Measurements from ENCODE around the gene ASTN2.
"Not testable (repeated sequence)": the region's sequence is repeated elsewhere in the genome, so short reads cannot be mapped to it uniquely, and the experiment has no call there.

ASTN2 gene

DNA sequence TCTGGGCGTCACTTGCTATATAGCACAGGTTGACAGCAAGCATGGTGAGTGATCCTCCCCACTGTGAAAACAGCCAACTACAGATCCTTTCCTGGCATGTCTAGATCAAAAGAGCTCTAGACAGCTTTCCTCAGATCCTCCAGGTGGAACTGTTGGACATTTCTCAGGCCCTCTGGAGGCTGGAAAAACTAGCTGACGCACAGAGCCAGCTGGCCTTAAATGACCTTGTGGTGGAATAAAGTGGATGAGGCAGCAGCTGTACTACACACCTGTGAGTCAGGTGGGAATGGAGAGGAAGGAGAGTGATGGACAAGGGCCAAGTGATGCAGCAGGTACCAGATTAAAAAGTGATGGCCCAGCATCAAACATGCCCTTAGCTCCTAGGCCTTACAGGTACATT lies 555.1 kb downstream of the ASTN2 start:
- DNase-seq (ENCODE audit: low read depth), result no peak

DNA sequence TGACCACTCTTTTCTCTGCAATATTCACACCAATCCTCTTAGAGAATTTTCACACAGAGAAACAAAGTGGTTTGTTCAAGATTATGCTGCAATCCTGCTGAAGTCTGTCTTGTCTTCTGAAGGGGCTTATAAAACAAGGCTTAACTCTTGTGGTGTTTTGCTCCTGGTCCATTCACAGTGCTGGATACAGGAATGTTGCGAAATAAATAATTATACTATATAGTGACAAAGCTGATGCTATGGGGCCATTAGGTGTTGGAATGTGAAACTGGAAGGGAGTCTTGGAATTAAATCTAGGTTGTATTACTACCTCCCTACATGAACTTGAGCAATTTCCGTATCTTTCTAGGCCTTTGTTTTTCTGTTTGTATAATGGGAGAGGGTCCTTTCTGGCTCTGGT lies 557.5 kb downstream of the ASTN2 start:
- DNase-seq (ENCODE audit: low read depth), result no peak

DNA sequence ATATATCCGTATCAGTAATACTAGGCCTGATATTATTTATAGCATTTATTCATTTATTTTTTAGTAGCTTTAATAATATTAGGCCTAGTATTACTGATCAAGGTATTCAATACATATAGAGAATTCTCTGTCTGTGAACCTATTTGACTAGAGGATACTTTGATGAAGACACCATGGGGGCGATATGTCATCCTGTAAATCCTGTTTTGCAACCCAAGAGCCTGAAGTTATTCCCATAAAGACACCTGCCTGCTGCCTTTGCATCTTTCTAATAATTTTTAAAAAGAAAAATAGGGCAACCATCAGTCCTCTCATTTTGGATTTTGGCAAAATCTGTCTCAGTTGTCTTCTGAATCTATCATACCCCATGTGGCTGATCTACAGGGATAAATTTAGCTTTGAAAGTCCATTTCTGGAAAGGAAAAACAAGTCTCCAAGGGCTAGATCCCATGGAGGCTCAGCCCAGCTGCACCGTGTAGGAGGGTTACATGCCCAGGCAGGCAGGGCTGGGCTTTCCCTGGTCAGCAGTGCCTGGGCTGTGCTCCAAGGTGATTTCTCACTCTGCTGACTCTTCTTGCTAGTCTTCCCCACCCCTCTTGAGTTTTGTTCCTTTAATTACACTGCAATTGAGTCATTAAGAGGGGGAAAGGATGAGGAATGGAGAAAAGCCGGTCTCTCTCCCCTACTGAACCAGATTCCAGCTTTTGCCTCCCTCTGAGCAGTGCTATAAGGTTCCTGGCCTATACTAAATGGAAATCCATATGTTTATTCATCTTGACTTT lies 558.8 kb downstream of the ASTN2 start:
- DNase-seq (ENCODE audit: low read depth), result no peak

DNA sequence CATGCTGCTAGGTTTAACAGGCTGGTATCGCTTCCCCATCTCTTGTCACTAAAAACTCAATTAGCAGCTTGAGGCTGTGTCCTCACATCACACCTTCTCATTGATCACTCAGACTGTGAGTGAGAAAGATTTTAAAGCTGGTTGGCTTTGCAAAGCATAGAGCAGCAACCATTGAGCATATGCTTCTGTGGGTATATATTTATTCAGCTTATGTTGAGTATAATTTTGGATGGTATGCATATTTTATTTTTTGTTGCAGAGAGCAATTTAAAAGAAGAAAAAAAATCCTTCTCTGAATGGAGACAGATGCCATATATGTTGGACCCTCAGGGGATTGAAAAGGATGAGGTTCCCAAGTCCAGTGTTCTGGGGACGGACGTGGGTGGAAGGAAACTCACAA lies 565.1 kb downstream of the ASTN2 start:
- DNase-seq (ENCODE audit: low read depth), result no peak

DNA sequence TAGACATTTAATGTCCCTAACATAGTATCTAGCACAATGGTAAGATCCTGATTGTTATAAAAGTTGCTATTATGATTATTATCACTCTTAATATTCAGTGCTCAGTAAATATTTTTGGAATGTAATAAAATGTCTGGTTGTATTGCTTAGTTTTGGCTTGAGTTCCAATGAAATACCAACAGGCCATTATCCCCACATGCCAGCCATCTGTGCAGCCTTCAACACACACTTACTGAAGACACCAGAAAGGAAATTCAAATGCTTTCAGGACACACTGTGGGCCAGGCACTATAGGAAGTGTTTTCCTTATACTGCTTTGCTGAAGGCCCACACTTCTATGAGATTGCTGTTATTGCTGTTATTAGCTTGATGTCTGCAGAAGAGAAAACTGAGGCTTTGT lies 570.2 kb downstream of the ASTN2 start:
- no peak for DNase-seq (ENCODE audit: low read depth)

DNA sequence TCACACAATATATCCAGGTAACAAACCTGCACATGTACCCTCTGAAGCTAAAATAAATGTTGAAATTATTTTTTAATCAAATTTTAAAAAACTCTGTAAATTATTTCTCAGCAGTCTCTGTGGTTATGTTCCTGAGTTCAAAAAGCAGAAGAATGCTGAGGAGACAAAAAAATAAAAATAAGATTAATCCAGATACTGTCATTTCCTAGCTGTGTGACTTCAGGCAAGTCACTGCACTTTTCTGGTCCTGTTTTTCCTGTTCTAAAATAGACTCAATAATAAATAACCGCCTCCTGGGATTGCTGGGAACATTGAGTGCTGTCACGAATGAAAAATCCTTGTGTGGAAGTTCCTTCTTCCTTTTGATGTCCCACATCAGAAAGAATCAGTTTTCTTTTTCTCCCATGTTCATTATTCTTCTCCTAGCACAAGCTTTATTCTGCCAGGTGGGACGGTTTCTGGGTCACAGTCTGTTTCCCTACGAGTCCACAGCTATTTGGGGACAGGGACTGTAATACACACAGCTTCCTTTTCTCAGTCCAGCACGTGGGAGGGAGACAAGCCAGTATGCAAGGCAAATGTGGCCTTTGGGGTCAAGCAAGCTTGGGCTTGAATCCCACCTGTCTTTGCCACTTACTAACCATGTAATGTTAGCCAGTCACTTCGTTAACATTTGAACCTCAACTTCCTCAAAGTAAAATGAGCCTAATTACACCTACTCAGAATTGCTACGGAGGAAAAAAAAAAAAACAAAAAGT lies 570.8 kb downstream of the ASTN2 start:
- no peak for DNase-seq (ENCODE audit: low read depth)

DNA sequence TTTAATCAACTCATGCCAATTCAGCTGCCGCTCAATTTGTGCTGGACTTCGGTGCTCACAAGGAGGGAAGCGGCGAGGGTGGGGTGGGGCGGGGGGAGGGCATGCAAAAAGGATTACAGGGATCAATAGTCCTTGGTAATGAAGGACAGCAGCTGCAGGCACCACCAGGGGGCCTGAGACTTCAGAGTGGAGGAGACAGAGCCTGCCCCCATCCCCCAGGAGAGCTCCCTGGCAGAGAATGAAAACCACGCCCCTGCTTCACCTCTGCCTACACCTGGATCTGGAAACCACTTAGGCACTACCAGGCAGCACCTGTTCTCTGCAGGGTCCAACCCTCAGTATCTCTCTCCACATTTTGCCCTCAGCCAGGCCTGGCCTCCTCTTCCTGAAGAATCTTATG lies 572.2 kb downstream of the ASTN2 start:
- DNase-seq (ENCODE audit: low read depth), result no peak

DNA sequence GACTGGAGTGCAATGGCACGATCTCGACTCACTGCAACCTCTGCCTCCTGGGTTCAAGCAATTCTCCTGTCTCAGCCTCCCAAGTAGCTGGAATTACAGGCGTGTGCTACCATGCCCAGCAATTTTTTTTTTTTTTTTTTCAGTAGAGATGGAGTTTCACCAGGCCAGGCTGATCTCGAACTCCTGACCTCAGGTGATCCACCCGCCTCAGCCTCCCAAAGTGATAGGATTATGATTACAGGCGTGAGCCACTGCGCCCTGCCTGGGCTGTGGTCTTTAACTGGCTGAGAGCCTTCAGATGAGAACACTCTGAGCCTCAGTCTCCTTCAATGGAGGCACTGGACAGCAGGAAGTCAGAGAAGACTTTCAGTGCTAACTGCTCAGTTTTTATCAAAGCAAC lies 576.4 kb downstream of the ASTN2 start:
- DNase-seq (ENCODE audit: low read depth), result not testable (repeated sequence)

DNA sequence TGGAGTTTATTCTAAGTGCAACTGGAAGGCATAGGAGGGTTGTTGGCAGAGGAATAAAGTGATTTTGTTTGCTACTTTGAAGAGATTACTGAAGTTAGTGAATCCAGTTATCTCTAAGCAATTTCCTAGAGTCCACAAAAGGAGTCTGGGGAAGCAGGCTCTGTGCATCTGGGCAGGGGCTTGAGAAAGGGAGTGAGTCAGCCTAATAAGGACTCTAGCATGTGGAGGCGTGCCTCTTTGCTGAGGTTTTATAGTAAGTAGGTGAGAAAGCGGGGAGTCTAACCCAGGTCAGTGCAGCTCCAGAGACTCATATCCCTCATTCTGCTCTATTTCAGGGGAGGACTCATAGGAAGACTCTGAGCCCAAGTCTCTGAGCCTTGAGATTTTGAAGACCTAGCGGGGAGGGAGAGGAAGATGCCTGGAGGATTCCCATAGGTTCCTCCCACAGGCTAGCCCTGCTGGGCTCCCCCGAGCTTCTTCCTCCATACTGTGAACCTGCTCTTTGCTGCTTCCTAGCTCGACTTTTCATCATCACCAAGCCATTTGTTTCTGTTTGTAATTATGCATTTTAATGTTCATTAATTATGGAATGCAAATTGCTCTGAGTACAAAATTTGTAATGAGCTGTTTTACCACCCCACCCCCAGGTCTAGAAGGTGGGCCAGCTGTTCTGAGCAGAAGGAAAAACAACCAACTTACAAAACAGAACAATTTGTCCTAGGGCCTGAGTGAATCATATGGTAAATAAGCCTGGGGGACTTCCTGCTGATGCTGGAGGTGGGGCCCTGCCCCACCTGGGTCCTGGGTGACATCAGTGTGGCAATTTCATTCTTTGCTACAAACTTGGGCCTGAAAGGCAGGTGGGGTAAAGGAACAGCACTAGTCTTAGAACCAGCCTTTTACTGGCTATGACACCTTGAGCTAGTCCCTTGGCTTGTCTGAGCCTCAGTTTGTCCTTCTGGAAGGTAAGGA lies 577.6 kb downstream of the ASTN2 start:
- DNase-seq (ENCODE audit: low read depth), result no peak

DNA sequence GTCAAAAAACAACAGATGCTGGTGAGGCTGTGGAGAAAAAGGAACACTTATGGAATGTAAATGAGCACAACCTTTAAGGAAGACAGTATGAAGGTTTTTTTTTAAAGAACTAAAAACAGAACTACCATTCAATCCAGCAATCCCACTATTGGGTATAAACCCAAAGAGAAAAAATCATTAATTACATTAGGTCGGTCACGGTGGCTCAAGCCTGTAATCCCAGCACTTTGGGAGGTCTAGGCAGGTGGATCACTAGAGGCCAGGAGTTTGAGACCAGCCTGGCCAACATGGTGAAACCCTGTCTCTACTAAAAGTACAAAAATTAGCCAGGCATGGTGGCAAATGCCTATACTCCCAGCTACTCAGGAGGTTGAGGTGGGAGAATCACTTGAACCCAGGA lies 584.5 kb downstream of the ASTN2 start:
- DNase-seq (ENCODE audit: low read depth), result not testable (repeated sequence)

DNA sequence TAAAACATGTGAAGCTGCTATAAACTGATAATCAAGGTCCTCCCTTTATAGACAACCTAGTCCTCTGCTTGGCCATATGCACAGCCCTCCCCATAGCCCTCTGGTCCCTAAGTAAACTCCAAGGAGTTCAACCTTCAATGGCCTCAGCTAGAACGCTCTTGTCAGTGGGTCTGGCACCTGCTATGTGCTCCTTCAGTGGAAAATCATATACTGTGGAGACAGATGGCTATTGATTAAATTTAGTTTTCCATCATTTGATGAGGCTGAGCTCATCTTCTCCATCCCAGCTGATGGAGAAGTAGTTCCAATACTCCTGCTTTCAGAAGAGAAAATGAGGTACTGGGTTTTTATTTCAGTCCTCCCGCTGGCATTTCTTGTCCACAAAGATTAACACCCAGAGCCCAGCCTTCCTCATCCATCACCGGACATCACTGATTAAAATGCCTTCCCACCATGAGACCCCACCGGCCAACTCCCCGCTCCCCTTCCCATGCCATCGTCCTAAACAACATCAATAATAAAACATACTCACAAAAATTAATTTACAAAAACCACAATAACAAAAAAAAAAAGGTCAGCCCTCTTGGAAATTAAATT lies 593.1 kb downstream of the ASTN2 start:
- DNase-seq (ENCODE audit: low read depth), result no peak

DNA sequence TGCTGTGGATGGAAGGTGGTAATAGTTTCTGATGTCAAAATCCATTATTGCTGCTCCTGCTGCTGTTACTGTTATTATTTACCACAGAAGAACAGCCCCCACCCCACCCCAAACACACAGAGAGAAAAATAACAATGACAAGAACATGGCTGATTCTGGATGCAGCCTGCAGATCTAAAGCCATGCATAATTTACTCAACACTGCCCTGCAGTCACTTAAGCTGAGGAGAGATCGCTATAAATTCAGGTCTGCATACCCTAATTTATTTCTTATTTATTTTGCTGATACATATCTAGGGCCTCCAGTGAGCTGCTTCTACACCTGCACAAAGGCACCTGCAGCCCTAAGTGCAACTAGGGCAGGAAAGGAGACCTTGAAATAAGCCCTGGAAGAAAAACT lies 595.7 kb downstream of the ASTN2 start:
- DNase-seq (ENCODE audit: low read depth), result no peak

DNA sequence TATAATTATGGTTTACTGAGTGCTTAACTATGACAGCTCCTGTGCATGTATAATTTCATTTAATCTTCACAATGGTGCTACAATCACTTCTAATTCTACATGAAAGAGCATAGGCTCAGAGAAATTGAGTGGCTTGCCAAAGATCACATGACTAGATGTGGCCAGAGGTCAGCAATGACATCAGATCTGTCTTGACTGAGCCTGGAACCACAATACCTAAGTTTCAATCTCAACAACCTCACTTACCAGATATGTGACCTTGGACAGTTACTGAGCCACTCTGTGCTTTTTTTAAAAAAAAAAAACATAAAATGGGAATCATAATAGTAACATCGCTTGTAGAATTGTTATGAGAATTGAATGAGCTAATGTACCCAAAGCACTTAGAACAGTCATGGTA lies 597.1 kb downstream of the ASTN2 start:
- no peak for DNase-seq (ENCODE audit: low read depth)

DNA sequence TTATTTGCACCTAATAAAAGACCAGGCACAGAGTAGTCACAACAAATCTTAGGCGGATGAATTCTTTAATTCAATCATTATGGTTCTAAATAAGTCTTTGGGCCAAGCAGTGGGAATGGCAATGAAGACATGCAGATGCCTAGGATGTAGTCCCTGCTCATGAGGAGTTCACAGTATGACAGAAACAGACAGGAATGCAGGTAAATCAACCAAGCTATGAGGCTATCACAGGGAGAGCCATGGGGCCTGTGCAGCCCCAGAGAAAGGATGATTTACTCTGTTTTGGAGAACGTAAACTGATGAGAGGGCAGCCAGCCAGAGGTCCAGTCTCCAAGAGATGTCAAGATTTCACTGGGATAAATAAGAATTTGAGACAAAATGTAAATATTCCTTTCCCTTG lies 598.4 kb downstream of the ASTN2 start:
- DNase-seq (ENCODE audit: low read depth), result no peak

DNA sequence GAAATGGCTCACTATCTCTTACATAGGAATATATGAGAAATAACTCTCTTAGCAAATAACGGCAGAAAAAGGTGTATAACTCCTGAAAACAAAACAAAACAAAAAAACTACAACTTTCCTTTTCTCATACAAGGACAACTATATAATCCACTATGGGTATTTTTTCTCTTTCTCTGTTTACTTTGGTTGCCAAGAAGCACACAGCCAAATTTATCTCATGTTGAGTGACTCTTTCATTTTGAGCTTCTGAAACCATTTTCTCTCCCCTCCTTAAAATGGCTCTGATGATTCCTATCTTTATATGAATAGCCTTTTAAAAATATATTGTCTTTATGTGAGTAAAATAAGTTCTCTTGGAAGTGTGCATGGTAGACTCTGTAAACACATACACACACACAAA lies 599.0 kb downstream of the ASTN2 start:
- DNase-seq (ENCODE audit: low read depth), result no peak

DNA sequence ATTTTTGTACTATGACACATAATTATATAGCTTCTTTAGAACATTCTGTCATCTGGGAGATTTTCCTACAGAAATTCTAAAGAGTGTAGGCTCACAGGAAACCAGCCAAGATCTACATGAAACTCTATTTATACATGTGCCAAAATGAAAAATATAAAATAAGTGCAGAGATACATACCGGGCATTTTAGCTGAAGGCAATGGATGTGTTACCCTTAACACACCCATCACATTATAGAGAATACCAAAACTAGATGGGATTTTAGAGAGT lies 601.9 kb downstream of the ASTN2 start:
- no peak for DNase-seq (ENCODE audit: low read depth)

DNA sequence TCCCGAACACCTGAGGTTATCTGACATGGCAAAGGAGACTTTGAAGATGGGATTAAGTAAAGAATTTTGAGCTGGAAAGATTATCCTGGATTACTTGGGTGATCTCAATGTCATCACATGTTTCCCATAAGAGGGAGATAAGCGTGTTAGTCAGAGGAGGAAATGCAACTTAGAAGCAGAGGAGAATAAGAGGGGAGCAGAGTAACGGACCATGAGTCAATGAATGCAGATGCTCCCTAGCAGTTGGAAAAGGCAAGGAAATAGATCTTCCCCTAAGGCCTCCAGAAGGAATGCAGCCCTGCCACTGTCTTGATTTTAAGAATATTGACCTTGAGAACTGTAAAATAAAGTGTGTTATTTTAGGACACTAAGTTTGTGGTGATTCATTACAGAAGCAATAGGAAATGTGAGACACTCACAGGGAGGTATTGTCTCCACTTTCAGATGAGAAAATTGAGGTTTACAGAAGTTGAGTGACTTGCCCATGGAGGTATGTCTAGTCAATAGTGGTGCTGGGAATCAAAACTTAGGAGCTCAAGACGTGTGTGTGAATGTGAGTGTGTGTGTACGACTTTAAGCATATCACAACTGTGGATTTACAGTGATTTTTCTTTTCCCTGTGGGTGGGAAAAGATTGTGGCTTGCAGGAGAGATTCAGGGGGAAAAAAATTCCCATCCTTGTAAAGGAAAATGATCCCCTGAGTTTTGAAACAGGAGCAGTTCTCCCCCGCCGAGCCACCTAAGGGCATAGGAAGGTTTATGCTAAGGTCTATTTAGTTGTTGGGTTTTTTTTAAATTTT lies 602.4 kb downstream of the ASTN2 start:
- DNase-seq (ENCODE audit: low read depth), result no peak

DNA sequence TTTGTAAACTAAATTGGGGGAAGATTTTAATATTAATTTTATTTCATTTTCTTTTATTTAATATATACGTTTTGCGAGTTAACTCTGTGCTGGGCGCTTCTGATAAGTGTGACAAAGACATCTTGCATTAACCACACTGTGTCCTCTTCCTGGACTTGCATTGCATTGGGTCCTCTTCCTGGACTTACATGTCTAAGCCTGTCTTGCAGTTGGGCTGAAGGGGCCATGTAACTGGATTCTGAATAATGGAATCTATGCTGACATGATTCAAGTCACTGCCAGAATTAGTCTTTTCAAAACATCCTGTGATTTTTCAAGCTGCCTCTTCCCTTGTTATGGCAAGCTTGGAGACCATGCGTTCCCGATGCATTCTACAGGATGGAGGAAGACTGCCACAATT lies 605.2 kb downstream of the ASTN2 start:
- no peak for DNase-seq (ENCODE audit: low read depth)

DNA sequence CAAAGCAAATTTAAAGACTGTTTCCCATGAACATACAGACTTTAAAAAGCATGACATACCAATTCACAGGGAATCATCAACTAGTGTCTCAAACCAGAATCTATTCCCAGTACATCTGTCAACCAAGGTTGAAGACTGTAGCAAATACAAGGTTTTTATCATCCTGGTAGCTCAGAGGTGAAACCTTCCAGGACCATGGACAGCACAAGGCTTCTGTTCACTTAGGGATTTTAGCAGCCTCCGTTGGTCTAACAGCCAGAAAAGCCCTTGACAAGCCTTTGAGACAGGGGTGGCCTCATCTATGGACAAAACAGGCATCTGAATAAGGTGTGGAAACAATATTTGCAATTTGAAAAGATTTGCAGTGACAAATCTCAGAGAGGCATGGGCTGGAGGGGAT lies 608.8 kb downstream of the ASTN2 start:
- no peak for DNase-seq (ENCODE audit: low read depth)

DNA sequence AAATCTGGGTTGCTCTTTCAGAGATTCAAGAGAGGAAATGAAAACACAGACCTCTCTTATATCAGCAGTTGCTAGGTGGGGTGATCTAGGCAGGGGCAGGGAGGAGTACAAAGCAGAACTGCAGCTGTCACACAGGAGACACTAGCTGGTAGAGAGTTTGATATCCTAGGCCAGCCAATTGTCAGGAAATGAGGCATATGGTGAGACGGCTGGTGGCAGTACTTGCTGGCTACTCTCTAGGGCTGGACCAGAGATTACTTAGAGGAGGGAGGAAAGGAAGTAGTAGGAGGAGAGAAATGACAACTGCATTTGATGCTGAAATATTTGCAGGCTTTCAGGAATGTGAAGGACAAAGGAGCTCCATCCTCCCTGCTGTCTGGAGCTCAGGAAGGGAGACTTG lies 614.0 kb downstream of the ASTN2 start:
- DNase-seq (ENCODE audit: low read depth), result no peak

DNA sequence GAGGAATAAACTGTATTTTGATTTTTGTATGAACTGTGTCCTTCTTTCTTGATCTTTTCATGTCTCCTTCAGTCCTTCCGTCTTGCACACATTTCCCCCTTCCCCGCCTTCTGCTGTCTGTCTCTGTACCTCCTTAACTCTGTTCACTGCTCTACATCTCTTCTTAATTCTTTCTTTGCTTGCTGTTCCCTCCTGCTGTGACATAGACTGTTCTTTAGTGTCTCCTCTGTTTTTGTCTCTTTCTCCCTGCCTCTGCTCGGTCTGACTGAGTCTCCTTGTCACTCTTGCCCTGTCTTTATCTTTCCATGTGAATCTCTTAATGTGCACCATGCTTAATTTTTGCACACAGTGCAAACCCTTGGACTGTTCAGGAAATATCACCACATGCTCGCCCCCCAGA lies 614.8 kb downstream of the ASTN2 start:
- no peak for DNase-seq (ENCODE audit: low read depth)

DNA sequence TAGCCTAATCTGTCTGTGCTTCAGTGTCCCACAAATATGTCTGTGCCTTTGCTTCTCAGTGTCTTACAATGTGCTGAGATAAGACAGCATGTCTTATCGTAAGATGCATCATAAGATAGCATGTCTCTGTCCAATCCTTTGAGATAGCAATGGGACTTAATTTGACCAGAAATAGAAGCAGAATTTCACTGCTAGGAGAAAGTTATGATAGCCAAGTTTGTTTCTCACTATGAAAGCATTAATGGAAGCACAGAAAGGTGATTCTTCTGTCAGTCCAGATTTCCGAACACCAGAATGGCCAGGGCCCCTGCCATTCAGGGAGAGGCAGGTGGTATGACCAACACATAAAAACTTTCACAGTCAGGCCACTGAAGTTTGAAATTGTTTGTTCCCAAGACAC lies 616.3 kb downstream of the ASTN2 start:
- DNase-seq (ENCODE audit: low read depth), result no peak
